Right lobe of liver (tissue), 4 donors: ENCODE data around the gene PIGL.

ENCODE experiments used
- POLR2A ChIP-seq: fragments of 450-650 bp; IDR thresholded peaks from one replicate; pipeline ENCODE4 v1.6.1; 2017; ENCODE audit warnings: antibody characterized with exemption, mild to moderate bottlenecking
- TF ChIP-seq, protein P1 (sequence below), 4 donors: fragments of 200-600 bp in 3 of 4; fragments of 450-650 bp in 1 of 4; IDR thresholded peaks; one replicate each; pipeline versions ENCODE4 v1.5.1 to v1.8.0; 2016 to 2022; ENCODE audit warnings: antibody characterized with exemption in 4 of 4, mild to moderate bottlenecking in 2 of 4
- donor health status: DM: no; HTN: no; CAD: no.
- donor health status: DM: no; HTN: no; CAD: no.
- donor health status: DM: no; HTN: yes; CAD: no.

DNA sequence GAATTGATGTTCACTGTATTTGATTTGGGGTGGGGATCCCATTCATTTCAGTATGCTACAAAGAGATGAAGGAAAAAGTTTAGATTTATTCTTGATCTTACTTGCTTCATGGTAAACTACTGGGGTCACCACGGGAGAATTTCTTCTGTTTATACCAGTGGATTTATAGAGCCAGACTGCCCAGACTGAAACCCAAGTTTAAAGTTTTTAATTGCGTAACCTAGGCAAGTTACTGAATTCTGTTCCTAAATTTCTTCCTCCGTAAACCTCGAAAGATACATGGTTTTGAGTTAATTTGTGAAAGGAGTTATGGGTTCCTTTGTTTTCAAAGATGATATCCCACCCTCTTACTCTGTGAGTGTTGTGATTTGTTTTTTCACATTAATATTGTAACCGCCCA is 26.4 kb downstream of the PIGL start:
- TF ChIP-seq, protein P1, sequence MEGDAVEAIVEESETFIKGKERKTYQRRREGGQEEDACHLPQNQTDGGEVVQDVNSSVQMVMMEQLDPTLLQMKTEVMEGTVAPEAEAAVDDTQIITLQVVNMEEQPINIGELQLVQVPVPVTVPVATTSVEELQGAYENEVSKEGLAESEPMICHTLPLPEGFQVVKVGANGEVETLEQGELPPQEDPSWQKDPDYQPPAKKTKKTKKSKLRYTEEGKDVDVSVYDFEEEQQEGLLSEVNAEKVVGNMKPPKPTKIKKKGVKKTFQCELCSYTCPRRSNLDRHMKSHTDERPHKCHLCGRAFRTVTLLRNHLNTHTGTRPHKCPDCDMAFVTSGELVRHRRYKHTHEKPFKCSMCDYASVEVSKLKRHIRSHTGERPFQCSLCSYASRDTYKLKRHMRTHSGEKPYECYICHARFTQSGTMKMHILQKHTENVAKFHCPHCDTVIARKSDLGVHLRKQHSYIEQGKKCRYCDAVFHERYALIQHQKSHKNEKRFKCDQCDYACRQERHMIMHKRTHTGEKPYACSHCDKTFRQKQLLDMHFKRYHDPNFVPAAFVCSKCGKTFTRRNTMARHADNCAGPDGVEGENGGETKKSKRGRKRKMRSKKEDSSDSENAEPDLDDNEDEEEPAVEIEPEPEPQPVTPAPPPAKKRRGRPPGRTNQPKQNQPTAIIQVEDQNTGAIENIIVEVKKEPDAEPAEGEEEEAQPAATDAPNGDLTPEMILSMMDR (IDR thresholded peaks at IDR 0.05) = no peak
- no peak for TF ChIP-seq POLR2A
